ENCODE measurements around the gene TAS2R1. TPM values are rescaled to one million over a fixed set of nuclear protein-coding genes. Genes with fewer than 3 reads are reported as not detected.

Gene TAS2R1
- total RNA-seq, 1 donor from 2014 or later: not detected

DNA sequence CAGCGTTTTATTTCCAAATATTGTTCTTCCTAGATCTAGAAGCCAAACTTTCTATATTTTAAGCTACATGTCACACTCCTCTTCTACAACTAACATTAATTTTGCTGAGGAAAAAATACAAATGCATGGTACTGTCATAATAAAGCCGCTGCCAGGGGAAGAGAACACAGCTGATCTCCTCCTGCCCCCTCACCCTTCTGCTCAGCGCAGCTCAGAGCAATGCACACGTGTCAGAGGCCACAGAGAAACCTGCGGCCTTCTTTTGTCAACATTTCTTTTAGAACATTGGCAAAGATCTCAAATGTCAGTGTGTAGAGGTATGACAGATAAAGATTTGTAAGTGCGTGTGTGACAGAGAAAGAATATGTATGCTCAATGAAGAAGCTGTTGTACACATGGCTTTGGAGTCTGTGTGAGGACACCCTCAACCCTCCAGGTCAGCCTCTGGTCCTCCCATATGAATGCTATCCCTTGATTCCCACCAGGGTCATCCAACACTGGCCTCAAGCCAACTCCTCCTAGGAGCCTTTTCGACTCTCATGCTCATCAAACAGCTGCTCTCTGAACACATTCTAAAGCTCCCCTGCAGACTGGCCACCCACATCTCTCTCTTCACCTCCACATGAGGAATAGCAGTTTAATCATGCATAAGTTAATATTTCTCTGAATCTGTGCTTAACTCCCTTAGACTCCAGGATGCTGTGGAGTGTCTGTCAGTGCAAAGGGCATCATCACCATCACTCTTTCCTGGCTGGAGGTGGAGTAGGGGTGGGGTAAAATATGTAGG, 40.9 kb downstream of the TAS2R1 start:
- no peak for DNase-seq (ENCODE audit: low read depth)

DNA sequence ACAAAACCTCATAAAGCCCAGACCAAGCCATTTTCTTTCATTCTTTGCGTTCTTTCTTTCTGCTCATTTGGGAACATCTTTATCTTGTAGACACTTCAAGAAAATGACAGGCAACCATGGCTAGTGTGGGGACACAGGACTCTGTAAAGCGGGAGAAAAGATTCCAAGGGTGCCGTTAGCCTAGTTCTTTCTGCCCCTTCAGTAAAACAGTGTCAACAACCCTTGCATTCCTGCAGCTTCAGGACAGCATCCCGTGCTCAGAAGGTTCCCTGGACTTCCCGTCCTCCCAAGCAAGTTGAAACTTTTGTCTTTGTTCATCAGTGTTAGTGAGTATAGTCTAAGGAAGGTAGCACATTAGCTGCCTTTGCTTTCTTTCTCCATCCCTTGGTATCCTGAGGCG, 41.9 kb downstream of the TAS2R1 start:
- DNase-seq (ENCODE audit: low read depth): no peak

DNA sequence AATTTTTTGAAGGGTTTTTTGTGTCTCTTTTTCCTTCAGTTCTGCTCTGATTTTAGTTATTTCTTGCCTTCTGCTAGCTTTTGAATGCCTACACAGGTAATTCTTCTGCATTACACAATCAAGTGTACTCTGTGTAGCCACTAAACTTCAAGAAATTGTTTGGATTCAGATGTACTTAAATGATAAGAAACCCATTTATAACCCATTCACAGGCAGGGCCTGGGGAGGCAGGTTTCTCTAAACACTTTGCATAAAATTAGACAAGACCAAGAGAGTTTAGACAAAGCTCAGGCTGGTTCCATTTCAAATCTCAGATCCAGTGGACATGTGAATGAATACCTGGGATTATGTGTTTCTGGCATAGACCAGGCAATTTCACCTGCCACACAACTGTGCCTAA, 43.0 kb downstream of the TAS2R1 start:
- no peak for DNase-seq (ENCODE audit: low read depth)

- DNase-seq (ENCODE audit: low read depth): no peak
These were observed 47.7 kb downstream of the TAS2R1 start for GRCh38 chr5:9582406-9582805.

Other genes with a start within 250 kb of the TAS2R1 start
- 2.2 and 2.7 TPM in 2 replicates for gene SEMA5A, start 84.3 kb downstream of the TAS2R1 start, total RNA-seq

All from myocyte (in vitro differentiated cells).